ENCODE measurements around the gene CDH13. TPM values are rescaled to one million over a fixed set of nuclear protein-coding genes. Genes with fewer than 3 reads are reported as not detected.

CDH13 gene
- total RNA-seq, 4 donors from 2014 or later, result 3.4 to 14.8 (median 6.5) TPM

DNA sequence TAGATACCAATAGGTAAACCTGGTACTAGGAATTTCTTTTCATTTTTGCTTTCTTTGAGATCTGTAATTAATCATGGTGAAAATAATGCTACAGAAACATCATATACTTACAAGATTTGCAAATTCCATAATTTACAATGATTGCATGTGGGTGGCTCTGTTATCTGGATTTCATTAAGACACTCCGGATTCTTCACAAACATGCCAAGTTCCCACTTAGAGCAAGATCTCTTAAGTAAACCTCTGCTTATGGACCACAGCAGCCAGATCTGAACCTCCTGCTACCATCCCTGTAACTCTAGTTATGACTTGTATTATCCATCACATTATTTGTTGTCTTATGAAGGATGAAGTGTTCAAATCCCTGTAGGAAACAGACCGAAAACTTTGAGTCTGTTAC, 424.7 kb downstream of the CDH13 start:
- no peak for DNase-seq
- no peaks in the 10 kb centered on the region for H3K27me3 ChIP-seq
- no peaks in the 10 kb centered on the region for H3K9me3 ChIP-seq
- H3K27ac ChIP-seq, result no peak overlapping the region
- intact Hi-C loops (cut with DNase I), result no loop called here
- TF ChIP-seq, protein P1, sequence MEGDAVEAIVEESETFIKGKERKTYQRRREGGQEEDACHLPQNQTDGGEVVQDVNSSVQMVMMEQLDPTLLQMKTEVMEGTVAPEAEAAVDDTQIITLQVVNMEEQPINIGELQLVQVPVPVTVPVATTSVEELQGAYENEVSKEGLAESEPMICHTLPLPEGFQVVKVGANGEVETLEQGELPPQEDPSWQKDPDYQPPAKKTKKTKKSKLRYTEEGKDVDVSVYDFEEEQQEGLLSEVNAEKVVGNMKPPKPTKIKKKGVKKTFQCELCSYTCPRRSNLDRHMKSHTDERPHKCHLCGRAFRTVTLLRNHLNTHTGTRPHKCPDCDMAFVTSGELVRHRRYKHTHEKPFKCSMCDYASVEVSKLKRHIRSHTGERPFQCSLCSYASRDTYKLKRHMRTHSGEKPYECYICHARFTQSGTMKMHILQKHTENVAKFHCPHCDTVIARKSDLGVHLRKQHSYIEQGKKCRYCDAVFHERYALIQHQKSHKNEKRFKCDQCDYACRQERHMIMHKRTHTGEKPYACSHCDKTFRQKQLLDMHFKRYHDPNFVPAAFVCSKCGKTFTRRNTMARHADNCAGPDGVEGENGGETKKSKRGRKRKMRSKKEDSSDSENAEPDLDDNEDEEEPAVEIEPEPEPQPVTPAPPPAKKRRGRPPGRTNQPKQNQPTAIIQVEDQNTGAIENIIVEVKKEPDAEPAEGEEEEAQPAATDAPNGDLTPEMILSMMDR (IDR thresholded peaks at IDR 0.05), result no peak
- no peak for TF ChIP-seq POLR2A (IDR thresholded peaks at IDR 0.05)
- 77 to 78% methylated on average over 2 of the region's 2 CpGs for WGBS, 2 donors
- H3K4me1 ChIP-seq, result no peaks in the 10 kb centered on the region
- H3K36me3 ChIP-seq, result no peaks in the 10 kb centered on the region
- no peak overlapping the region for H3K4me3 ChIP-seq (replicated peaks in 1 of 3)

DNA sequence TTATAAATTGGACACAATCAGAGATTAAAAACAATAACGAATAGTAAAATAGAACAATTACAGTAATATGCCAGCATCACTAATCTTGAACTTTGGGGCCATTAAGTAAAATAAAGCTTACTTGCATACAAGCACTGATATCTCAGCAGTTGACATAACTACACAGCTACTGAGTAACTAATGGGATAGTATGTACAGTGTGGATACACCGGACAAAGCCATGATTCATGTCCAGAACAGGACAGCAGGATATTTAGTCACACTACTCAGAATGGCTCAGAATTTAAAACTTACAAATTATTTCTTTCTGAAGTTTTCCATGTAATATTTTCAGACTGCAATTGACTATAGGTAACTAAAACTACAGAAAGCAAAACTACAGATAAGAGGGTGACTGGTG, 427.5 kb downstream of the CDH13 start:
- 88 to 90% methylated on average over 2 of the region's 2 CpGs for WGBS, 2 donors
- Histone ChIP-seq H3K36me3 (no peaks in the 10 kb centered on the region), H3K4me1 (no peaks in the 10 kb centered on the region), H3K27me3 (no peaks in the 10 kb centered on the region), H3K9me3 (no peaks in the 10 kb centered on the region), H3K27ac (no peak overlapping the region), H3K4me3 (replicated peaks in 1 of 3) (no peak overlapping the region)
- intact Hi-C loops (cut with DNase I), result no loop called here
- no peak for TF ChIP-seq POLR2A (IDR thresholded peaks at IDR 0.05)
- TF ChIP-seq, protein P1 (IDR thresholded peaks at IDR 0.05), result no peak
- DNase-seq, result no peak

DNA sequence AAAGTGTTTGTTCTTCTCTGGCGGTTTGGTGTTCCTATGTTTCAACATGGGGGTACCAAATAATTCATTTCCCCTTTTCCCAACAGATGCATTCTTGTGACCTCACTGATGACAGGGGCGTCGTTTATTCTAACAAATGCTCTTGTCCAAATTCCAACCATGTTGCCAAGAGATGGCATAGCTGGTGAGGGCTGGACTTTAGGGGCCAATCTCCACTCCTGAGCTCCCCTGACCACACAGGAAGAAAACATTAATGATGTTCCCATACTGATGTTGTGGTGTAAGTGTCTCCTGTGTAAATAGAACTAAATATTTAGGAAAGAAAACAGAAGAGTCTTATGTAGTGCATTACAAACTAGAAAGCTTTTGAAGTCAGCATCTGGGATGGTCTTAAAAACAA, 431.6 kb downstream of the CDH13 start:
- H3K36me3 ChIP-seq, result no peaks in the 10 kb centered on the region
- H3K27ac ChIP-seq, result no peak overlapping the region
- intact Hi-C loops (cut with DNase I), result no loop called here
- H3K4me3 ChIP-seq (replicated peaks in 1 of 3), result no peak overlapping the region
- H3K27me3 ChIP-seq, result no peaks in the 10 kb centered on the region
- TF ChIP-seq POLR2A (IDR thresholded peaks at IDR 0.05), result no peak
- TF ChIP-seq, protein P1 (IDR thresholded peaks at IDR 0.05), result no peak
- DNase-seq, result no peak
- 50 to 58% methylated on average over 3 of the region's 3 CpGs for WGBS, 2 donors
- H3K4me1 ChIP-seq, result no peaks in the 10 kb centered on the region
- no peaks in the 10 kb centered on the region for H3K9me3 ChIP-seq

DNA sequence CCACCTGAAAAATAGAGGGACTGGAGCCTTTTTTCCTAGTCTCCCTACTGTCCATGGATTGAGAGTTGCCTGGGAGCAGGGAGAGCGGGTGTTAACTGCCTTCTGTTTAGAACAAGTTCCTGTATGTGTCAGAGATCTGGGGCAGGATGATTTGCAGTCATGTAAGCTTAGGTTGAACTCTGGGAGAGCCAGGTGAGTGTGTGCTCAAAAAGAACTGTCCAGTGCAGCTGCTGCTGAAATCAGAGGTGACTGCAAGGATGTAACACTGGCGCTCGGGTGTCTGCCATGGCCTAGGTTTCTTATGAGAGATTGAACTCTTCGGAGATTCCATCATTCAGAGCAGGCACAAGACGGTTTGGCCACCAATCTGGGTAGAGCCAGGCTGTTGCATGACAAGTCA, 432.5 kb downstream of the CDH13 start:
- intact Hi-C loops (cut with DNase I), result no loop called here
- no peak overlapping the region for H3K27ac ChIP-seq
- H3K36me3 ChIP-seq, result no peaks in the 10 kb centered on the region
- H3K9me3 ChIP-seq, result no peaks in the 10 kb centered on the region
- no peak overlapping the region for H3K4me3 ChIP-seq (replicated peaks in 1 of 3)
- TF ChIP-seq, protein P1 (IDR thresholded peaks at IDR 0.05), result no peak
- no peak for TF ChIP-seq POLR2A (IDR thresholded peaks at IDR 0.05)
- no peaks in the 10 kb centered on the region for H3K4me1 ChIP-seq
- H3K27me3 ChIP-seq, result no peaks in the 10 kb centered on the region
- 81 to 88% methylated on average over 5 of the region's 5 CpGs for WGBS, 2 donors
- DNase-seq, result no peak

DNA sequence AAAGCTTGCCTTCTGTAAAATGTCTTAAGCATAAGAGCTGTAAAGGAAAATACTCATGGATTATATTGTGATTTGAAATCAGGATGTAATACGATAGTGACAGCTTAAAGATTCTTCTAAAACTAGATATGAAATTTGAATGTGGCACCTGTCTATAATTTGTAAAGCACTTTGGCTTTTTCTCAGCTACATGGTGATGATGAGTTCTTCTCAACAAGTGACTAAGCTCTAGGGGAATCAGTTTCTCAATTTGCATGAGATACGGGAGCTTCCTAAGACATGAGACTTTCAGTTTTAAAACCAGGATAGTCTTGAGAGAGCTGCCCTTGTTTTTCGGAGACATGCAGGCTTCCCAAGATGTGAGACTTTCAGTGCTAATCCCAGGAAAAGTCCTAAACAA, 439.2 kb downstream of the CDH13 start:
- intact Hi-C loops (cut with DNase I), result no loop called here
- H3K4me3 ChIP-seq (replicated peaks in 1 of 3), result no peak overlapping the region
- 91 to 95% methylated on average over 3 of the region's 3 CpGs for WGBS, 2 donors
- H3K9me3 ChIP-seq, result no peaks in the 10 kb centered on the region
- H3K27me3 ChIP-seq, result no peaks in the 10 kb centered on the region
- no peaks in the 10 kb centered on the region for H3K36me3 ChIP-seq
- TF ChIP-seq POLR2A (IDR thresholded peaks at IDR 0.05), result no peak
- TF ChIP-seq, protein P1 (IDR thresholded peaks at IDR 0.05), result no peak
- H3K27ac ChIP-seq, result no peak overlapping the region
- no peaks in the 10 kb centered on the region for H3K4me1 ChIP-seq
- no peak for DNase-seq

All from thyroid gland (tissue), 4 donors.